ENCODE results near the gene RNLS.

GRCh38 chr10:88256886-88257285 is 326.2 kb downstream of the RNLS start:
- TF ChIP-seq ZNF560 (tag by site-specific recombination; IDR thresholded peaks at IDR 0.05; ENCODE audit: borderline replicate concordance) (no peak), ZBTB44 (tag by site-specific recombination; IDR thresholded peaks at IDR 0.05) (no peak), ZNF777 (tag by site-specific recombination; IDR thresholded peaks at IDR 0.05; ENCODE audit: borderline replicate concordance) (no peak)
